ENCODE data around the gene KAT5. TPM values are rescaled to one million over a fixed set of nuclear protein-coding genes. Genes with fewer than 3 reads are reported as not detected.
A peak's percentile ranks its signal among the peaks of the same experiment; 100 is the strongest.

The KAT5 gene
- total RNA-seq, 1 donor from 2014 or later, result 77.5 TPM

DNA sequence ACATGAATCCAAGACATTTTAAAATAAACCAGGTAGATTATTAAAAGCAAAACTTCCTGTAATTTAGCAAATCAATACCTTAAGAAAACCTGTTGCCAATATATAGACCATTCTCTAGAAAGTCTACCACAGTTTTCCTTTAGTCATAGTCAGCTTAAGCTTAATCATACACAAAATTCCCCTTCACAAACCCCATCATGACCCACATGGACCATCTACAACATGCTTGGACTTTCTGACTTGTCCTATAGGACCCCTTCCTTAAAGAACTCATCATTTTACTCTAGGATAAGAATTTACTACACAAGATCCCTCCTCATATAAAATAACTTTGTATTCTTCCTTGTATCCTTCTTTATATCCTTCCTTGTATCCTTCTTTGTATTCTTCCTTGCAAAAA, 24.8 kb downstream of the KAT5 start:
- Histone ChIP-seq H3K9me3 (no peaks in the 10 kb centered on the region), H3K27me3 (no peaks in the 10 kb centered on the region), H3K27ac (no peak overlapping the region), H3K36me3 (no peaks in the 10 kb centered on the region), H3K4me3 (no peak overlapping the region), H3K4me1 (no peaks in the 10 kb centered on the region)
- DNase-seq, result no peak
- TF ChIP-seq, protein P1, sequence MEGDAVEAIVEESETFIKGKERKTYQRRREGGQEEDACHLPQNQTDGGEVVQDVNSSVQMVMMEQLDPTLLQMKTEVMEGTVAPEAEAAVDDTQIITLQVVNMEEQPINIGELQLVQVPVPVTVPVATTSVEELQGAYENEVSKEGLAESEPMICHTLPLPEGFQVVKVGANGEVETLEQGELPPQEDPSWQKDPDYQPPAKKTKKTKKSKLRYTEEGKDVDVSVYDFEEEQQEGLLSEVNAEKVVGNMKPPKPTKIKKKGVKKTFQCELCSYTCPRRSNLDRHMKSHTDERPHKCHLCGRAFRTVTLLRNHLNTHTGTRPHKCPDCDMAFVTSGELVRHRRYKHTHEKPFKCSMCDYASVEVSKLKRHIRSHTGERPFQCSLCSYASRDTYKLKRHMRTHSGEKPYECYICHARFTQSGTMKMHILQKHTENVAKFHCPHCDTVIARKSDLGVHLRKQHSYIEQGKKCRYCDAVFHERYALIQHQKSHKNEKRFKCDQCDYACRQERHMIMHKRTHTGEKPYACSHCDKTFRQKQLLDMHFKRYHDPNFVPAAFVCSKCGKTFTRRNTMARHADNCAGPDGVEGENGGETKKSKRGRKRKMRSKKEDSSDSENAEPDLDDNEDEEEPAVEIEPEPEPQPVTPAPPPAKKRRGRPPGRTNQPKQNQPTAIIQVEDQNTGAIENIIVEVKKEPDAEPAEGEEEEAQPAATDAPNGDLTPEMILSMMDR (IDR thresholded peaks at IDR 0.05), result no peak
- no peak for ATAC-seq
- intact Hi-C loops (cut with DNase I), result no loop called here

DNA sequence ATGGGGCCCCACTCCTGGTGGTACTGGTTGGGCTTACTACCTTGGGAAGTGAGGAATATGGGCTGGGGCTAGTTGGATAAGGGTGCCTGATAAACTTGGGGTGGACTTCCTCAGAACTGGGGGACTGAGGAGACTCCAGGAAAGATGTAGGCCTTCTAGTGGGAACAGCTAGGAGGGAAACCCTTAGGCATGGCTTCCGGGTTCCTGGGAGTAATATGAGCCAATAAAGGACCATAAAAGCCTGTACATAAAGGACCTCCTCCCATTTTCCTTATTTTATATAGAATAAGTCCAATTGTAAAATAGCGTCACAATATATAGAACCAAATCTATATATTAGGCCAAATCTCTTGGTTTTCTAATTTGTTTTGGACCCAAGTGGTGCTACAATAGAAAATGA, 27.0 kb downstream of the KAT5 start:
- Histone ChIP-seq H3K36me3 (no peaks in the 10 kb centered on the region), H3K9me3 (no peaks in the 10 kb centered on the region), H3K4me3 (no peak overlapping the region), H3K27ac (no peak overlapping the region), H3K4me1 (no peaks in the 10 kb centered on the region), H3K27me3 (no peaks in the 10 kb centered on the region)
- TF ChIP-seq, protein P1 (IDR thresholded peaks at IDR 0.05), result no peak
- DNase-seq (no peak), ATAC-seq (no peak)
- intact Hi-C loops (cut with DNase I), result no loop called here

DNA sequence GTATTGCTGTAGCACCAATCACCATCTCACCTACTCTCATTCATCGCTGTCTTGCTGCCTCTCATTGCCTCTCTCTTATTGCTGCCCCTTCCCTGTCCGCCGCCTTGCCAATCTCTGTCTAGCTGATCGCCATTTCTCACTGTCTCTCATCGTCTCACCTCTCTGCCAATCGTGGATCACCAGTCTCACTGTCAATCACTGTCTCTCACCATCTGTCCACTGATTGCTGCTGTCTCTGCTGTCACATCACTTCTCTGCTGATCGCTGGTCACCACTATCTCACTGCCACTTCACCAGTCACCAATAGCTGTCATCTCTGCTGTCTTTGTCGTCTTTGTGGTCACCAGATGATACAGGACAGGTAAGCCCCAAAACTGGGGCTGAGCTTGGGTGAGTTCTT, 29.1 kb downstream of the KAT5 start:
- Histone ChIP-seq H3K27ac (no peak overlapping the region), H3K27me3 (no peaks in the 10 kb centered on the region), H3K9me3 (no peaks in the 10 kb centered on the region), H3K4me1 (no peaks in the 10 kb centered on the region), H3K4me3 (no peak overlapping the region), H3K36me3 (no peaks in the 10 kb centered on the region)
- DNase-seq (no peak), ATAC-seq (no peak)
- TF ChIP-seq, protein P1 (IDR thresholded peaks at IDR 0.05), result no peak
- intact Hi-C loops (cut with DNase I), result no loop called here

DNA sequence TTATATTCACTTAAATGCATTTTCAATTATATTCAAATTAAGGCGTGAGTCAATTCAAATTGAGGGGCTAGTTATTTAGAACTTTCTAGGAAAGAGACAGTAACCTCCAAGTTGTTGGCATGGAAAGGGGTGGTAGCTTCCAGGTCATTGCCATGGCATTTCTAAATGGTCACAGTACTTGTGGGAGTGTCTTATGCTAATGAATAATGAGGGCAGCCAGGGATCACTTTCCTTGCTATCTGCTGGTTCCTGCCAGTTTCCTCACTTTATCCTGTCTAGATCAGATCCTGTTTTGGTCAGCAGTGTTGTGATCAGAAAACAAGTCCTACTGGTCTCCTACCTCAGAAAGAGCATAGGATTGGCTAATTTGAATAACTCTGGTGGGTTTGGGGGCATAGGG, 30.3 kb downstream of the KAT5 start:
- TF ChIP-seq, protein P1 (IDR thresholded peaks at IDR 0.05), result no peak
- Histone ChIP-seq H3K27me3 (no peaks in the 10 kb centered on the region), H3K4me1 (no peaks in the 10 kb centered on the region), H3K9me3 (no peaks in the 10 kb centered on the region), H3K4me3 (no peak overlapping the region), H3K27ac (no peak overlapping the region), H3K36me3 (no peaks in the 10 kb centered on the region)
- DNase-seq (no peak), ATAC-seq (no peak)
- intact Hi-C loops (cut with DNase I), result no loop called here

DNA sequence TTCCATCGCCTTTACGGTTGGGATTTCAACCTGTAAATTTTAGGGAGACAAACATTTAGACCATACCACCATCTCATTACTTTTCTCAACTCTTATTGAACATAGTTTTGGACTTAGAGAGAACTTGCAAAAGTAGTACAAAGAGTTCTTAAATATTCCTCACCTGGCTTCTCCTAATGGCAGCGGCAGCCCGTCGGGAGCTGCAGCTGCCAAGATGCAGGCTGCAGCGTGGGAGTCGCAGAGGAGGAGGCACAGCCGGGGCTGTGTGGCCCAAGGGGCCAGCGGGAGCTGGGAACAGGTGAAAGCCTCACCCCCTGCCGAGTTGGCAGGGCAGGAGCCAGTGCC, 31.6 kb downstream of the KAT5 start:
- Histone ChIP-seq H3K9me3 (no peaks in the 10 kb centered on the region), H3K4me1 (no peaks in the 10 kb centered on the region), H3K36me3 (no peaks in the 10 kb centered on the region), H3K4me3 (no peak overlapping the region), H3K27ac (no peak overlapping the region), H3K27me3 (no peaks in the 10 kb centered on the region)
- intact Hi-C loops (cut with DNase I), result no loop called here
- TF ChIP-seq, protein P1 (IDR thresholded peaks at IDR 0.05), result no peak
- no peak for ATAC-seq
- DNase-seq, result no peak

DNA sequence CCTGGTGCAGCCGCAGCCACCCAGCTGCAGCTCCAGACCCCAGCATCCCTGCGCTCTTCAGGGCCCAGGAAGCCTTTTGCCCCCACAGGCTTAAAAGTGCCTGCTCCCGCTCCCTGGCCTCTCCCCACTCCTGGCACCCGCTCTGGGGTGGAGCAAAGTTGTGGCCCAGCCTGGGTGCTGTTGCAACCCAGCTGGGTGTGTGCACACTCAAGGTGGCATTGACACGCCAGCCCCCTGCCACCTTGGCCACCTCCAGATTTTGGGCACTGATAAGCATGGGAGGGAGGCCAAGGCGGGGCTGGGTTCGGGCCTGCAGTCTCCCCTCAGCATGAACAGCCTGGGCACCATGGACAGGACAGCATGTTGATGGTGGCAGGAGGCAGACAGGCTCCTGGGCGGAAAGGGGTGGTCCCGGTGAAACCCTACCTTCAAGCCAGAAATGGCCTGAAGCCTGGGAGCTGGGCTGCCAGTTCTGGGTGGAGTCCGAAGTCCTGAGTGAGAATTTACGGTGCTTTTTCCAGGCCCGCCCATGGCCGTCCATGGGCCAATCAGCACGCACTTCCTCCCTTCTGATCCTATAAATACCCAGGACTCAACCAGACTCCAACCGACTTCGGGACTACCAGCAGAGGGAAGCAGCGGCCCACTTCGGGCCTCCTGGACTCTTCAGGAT, 32.1 kb downstream of the KAT5 start:
- Histone ChIP-seq H3K36me3 (no peaks in the 10 kb centered on the region), H3K4me1 (no peaks in the 10 kb centered on the region), H3K4me3 (no peak overlapping the region), H3K27me3 (no peaks in the 10 kb centered on the region), H3K27ac (no peak overlapping the region), H3K9me3 (no peaks in the 10 kb centered on the region)
- TF ChIP-seq, protein P1 (IDR thresholded peaks at IDR 0.05), result peak; percentile 23
- ATAC-seq (peak; percentile 81), DNase-seq (no peak)
- intact Hi-C loops (cut with DNase I), result no loop called here

Measured in upper lobe of right lung (tissue), 1 donor.